ENCODE results near the gene THAP9. TPM values are rescaled to one million over a fixed set of nuclear protein-coding genes. Genes with fewer than 3 reads are reported as not detected.

The THAP9 gene
- total RNA-seq, 1 experiment from 2014 or later, result 4.6 TPM

DNA sequence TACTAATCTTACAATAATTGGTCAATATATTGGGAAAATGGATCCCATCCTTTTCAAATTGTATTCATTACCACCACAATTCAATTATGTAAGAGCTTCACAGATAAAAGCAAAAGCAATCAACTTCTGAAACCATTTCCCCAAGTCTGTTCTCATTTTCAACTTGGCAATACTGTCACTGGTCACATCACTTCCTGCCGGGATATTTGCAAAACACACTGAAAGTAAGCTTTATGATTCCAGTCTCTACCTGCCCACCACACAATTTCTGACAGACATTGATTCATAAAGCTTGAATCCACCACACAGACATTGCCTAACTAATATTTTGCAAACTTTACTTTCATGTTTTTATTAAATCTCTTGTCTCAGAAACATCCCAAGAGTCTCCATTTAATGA lies 56.5 kb downstream of the THAP9 start:
- DNase-seq (ENCODE audit: low spot score), result no peak

DNA sequence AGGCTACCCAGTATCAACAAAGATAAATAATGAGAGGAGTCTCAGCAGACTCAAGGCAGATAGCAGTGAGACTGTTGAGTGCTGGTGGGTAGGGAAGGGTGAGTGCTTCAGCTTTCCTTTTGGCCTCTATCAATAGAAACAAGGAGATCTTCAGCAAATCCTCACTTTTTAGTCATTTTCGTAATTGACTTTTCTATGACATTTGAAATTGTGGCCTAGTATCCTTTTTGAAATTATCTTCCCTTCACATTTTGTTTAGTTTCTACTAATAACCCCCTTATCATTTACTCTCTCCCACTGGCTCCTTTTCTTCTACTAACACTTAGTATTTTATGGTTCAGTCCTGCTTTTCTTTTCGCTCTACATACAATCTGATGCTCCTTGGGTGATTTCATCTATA lies 65.2 kb downstream of the THAP9 start:
- no peak for DNase-seq (ENCODE audit: low spot score)

DNA sequence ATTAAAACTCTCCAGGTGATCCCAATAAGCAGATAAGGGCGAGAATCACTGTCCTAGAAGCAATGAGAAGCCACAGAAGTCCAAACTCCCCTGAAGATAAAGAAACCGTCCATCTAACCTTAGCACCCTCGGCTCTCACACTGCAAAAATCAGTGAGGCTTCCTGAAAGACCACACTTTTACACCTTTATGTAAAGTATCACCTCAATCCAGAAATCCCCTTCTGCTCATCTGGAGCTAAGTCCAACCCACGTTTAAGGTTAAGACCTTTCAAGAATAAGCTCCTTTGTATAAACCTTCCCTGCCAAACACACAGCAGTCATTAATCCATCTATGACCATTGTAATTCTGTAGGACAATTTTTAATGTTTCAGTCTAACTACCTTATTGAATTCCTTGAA lies 68.4 kb downstream of the THAP9 start:
- DNase-seq (ENCODE audit: low spot score), result no peak

DNA sequence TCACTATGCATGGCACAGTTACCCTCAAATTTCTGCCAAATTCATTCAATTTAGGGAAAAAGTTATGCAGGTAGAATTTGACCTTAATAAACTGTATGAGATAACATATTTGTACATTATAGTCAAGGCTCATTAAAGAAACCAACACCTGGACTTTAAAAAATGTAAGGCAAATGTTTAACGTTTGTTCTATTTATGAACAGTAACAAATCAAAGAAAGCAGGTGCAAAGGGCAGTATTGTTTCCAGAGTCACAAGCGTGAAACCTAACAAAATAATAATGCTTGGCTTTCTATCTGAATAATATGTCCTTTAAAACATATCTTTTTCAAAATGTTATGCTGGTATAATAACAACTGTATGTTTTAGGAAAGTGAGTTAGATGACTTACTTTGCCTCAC lies 68.9 kb downstream of the THAP9 start:
- DNase-seq (ENCODE audit: low spot score), result no peak

Other genes starting within 250 kb of the THAP9 start
- 11.9 and 16.6 TPM in 2 replicates for gene SCD5, start 101.9 kb upstream of the THAP9 start, total RNA-seq (2014; rRNA removed; shearing (Covaris generic))
- 146 and 150 TPM in 2 replicates for gene SEC31A, start 9.6 kb upstream of the THAP9 start, total RNA-seq (2014; rRNA removed; shearing (Covaris generic))
- gene LIN54, start 110.1 kb downstream of the THAP9 start, total RNA-seq (2014; rRNA removed; shearing (Covaris generic)), result 33.5 and 35.1 TPM in 2 replicates
- gene COPS4, start 134.4 kb downstream of the THAP9 start, total RNA-seq (2014; rRNA removed; shearing (Covaris generic)), result 94.3 and 103 TPM in 2 replicates
- gene PLAC8, start 214.0 kb downstream of the THAP9 start, total RNA-seq (2014; rRNA removed; shearing (Covaris generic)), result 2.7 and 6.7 TPM in 2 replicates

Data from A172 (cell line).